Motor neuron (in vitro differentiated cells): ENCODE results near the gene CFAP99. TPM values are rescaled to one million over a fixed set of nuclear protein-coding genes. Genes with fewer than 3 reads are reported as not detected.
A peak's percentile ranks its signal among the peaks of the same experiment; 100 is the strongest.

Experiments used
- ATAC-seq, 8 experiments: fragments of 200-7000 bp; cut with Tn5 transposase; replicated peaks in 6 of 8; 2 replicates each; pipeline ENCODE4 v1.8.0; 2021; ENCODE audit warnings: mild to moderate bottlenecking in 8 of 8, moderate library complexity in 8 of 8
- H3K27ac ChIP-seq, 2 donors: fragments of 250-450 bp; sonication (Bioruptor Pico); 2 replicates each; pipeline ENCODE4 v1.9.0; 2021; ENCODE audit warnings: antibody characterized with exemption in 2 of 2, mild to moderate bottlenecking in 2 of 2, moderate library complexity in 1 of 2
- H3K4me1 ChIP-seq, 2 donors: fragments of 250-450 bp; sonication (Bioruptor Pico); replicated peaks in 1 of 2; 2 replicates each; pipeline ENCODE4 v1.6.1; 2021; ENCODE audit warnings: antibody characterized with exemption in 2 of 2, mild to moderate bottlenecking in 2 of 2, moderate library complexity in 1 of 2
- H3K4me3 ChIP-seq, 5 donors: fragments of 250-450 bp; sonication (Bioruptor Pico); 2 replicates each; pipeline ENCODE4 v1.9.0; 2021; ENCODE audit warnings: antibody characterized with exemption in 5 of 5, mild to moderate bottlenecking in 5 of 5, moderate library complexity in 4 of 5
- WGBS, 10 experiments: fragments of 450-650 bp; shearing (Covaris generic); methylation state at CpG; one replicate each; pipeline ENCODE4 v1.0.0; 2022; 5-methylcytosine and 5-hydroxymethylcytosine counted together
- in situ Hi-C, 9 experiments: fragments of 400-800 bp; cut with MboI; loops; one replicate each; pipeline ENCODE4 v1.15.0; 2021; ENCODE audit warnings: low sequenced_read_pairs in 9 of 9, low pct_unique_long_range_greater_than_20kb in 2 of 9; ENCODE audit not compliant: unreplicated experiment in 9 of 9
- total RNA-seq, 8 experiments: library from RNA; unstranded; fragments of 300-600 nt; gene quantifications; 2 replicates each; pipeline versions ENCODE4 v1.2.3 to v1.2.4, GENCODE V29; 2022

Gene CFAP99
- total RNA-seq, 8 experiments from 2014 or later = 0.05 to 9.1 (median 0.19) TPM

GRCh38 chr4:2503809-2504208 is 85.1 kb downstream of the CFAP99 start:
- no peaks in the 10 kb centered on the region for H3K4me1 ChIP-seq
- no peak overlapping the region for H3K27ac ChIP-seq
- WGBS, 10 experiments = 76 to 100% (median 100%) methylated on average over 1 to 5 of the region's 5 CpGs; no CpG with 5 or more reads in 1 of the 10 experiments
- in situ Hi-C loops = no loop called here
- no peak for ATAC-seq
- no peak overlapping the region for H3K4me3 ChIP-seq

DNA sequence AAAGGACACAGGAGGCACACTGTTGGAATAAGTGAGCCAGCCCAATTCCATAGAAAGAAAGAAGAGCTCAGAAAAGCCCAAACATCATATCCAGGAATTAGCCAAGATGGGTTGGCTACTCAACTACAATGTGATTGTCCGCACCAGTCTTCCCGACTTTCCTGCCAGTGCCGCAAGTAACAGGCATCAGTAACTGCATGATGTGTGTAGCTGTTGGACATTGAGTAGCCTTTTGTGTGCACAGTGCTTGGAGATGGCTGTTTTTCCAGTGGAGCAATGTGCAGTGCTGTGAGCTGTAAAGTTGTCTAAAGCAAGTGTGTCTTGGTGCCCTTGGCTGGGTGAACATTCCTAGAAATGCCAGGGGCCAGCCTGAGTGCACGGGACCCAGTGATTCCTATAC is 88.5 kb downstream of the CFAP99 start:
- ATAC-seq = no peak
- WGBS, 10 experiments = 100% methylated on average over 1 to 3 of the region's 4 CpGs; no CpG with 5 or more reads in 7 of the 10 experiments
- Histone ChIP-seq H3K27ac (no peak overlapping the region), H3K4me3 (no peak overlapping the region), H3K4me1 (no peaks in the 10 kb centered on the region)
- in situ Hi-C loops = no loop called here

GRCh38 chr4:2507855-2508254 is 89.1 kb downstream of the CFAP99 start:
- Histone ChIP-seq H3K4me1 (no peaks in the 10 kb centered on the region), H3K27ac (no peak overlapping the region), H3K4me3 (no peak overlapping the region)
- ATAC-seq = no peak
- in situ Hi-C loops = no loop called here
- WGBS, 10 experiments = 93 to 100% (median 100%) methylated on average over 1 to 4 of the region's 7 CpGs; no CpG with 5 or more reads in 7 of the 10 experiments

- Histone ChIP-seq H3K27ac (no peak overlapping the region), H3K4me1 (no peaks in the 10 kb centered on the region), H3K4me3 (no peak overlapping the region)
- in situ Hi-C loops = no loop called here
- peak in 2 of 8 experiments; percentile 19 to 31 for ATAC-seq
- 50 to 100% (median 95%) methylated on average over 1 to 9 of the region's 13 CpGs; no CpG with 5 or more reads in 3 of the 10 experiments for WGBS, 10 experiments
Measured at GRCh38 chr4:2510351-2511259, 91.8 kb downstream of the CFAP99 start.

DNA sequence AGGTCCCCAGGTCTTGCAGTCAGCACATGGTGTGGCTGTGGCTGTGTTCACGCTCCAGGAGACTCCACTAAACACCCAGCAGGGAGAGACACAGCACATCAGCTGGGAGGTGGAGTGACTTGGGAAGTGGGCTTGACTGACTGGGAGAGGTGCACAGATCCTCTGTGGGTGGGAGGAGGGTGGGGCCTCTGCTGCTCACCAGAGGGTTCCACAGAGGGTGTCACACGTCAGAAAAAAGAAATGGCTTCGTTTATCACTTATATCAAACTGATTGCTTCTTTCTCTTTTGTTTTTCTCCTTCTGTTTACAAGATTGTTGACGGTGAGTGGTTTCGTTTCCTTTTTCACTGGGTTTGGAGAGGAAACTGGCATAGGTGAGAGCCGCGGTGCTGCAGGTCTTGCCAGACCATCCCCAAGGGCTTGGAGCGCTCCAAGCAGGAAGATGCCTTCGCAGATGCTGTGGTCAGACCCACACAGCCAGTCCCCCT is 92.9 kb downstream of the CFAP99 start:
- no peak overlapping the region for H3K27ac ChIP-seq
- in situ Hi-C loops = no loop called here
- no peaks in the 10 kb centered on the region for H3K4me1 ChIP-seq
- H3K4me3 ChIP-seq = no peak overlapping the region
- 50 to 100% (median 93%) methylated on average over 1 to 7 of the region's 9 CpGs; no CpG with 5 or more reads in 4 of the 10 experiments for WGBS, 10 experiments
- peak in 2 of 8 experiments; percentile 17 to 64 for ATAC-seq

Other genes with a start within 250 kb of the CFAP99 start
- gene HAUS3, start 176.8 kb upstream of the CFAP99 start, total RNA-seq = 10 to 100 TPM in 4 of 8 experiments, 1 to 10 TPM in 4; 6.0 to 18.5 (median 10.2) TPM
- 1 to 10 TPM in 7 of 8 experiments, under 1 TPM in 1; 0.81 to 5.3 (median 2.7) TPM for gene POLN, start 176.8 kb upstream of the CFAP99 start, total RNA-seq
- 10 to 100 TPM; 12.8 to 53.6 (median 36.2) TPM for gene MXD4, start 156.8 kb upstream of the CFAP99 start, total RNA-seq
- gene ZFYVE28, start 310 bp upstream of the CFAP99 start, total RNA-seq = 1 to 10 TPM; 1.1 to 8.2 (median 4.3) TPM
- gene RNF4, start 50.2 kb downstream of the CFAP99 start, total RNA-seq = 10 to 100 TPM; 37.5 to 70.3 (median 49.7) TPM
- 10 to 100 TPM in 7 of 8 experiments, 1 to 10 TPM in 1; 9.1 to 38.2 (median 18.6) TPM for gene FAM193A, start 117.7 kb downstream of the CFAP99 start, total RNA-seq